GM23338 (cell line): ENCODE measurements around the gene CTSK. TPM values are rescaled to one million over a fixed set of nuclear protein-coding genes. Genes with fewer than 3 reads are reported as not detected.
A peak's percentile ranks its signal among the peaks of the same experiment; 100 is the strongest.
"Not testable (repeated sequence)": the region's sequence is repeated elsewhere in the genome, so short reads cannot be mapped to it uniquely, and the experiment has no call there.

ENCODE experiments used
- ATAC-seq: fragments of 200-7000 bp; cut with Tn5 transposase; 3 replicates; pipeline ENCODE4 v1.9.1; 2020
- DNase-seq: peaks from one replicate; pipeline ENCODE4 v3.0.0-alpha.2; 2015; ENCODE audit warnings: low spot score
- H2AFZ ChIP-seq: fragments of 200-600 bp; sonication (generic); 2 replicates; pipeline ENCODE4 v1.8.0; 2016; ENCODE audit warnings: antibody characterized with exemption, mild to moderate bottlenecking, moderate library complexity
- H3F3A ChIP-seq: fragments of 200-600 bp; sonication (generic); replicated peaks from 2 replicates; pipeline ENCODE4 v1.8.0; 2017; ENCODE audit warnings: antibody characterized with exemption, mixed run types, low read depth
- H3K27ac ChIP-seq: fragments of 200-600 bp; sonication (generic); 2 replicates; pipeline ENCODE4 v1.6.1; 2016; ENCODE audit warnings: low read depth
- H3K27me3 ChIP-seq: fragments of 200-600 bp; sonication (generic); 2 replicates; pipeline ENCODE4 v1.8.0; 2016; ENCODE audit warnings: mild to moderate bottlenecking, mixed run types, moderate library complexity; ENCODE audit not compliant: insufficient read depth
- H3K36me3 ChIP-seq: fragments of 200-600 bp; sonication (generic); 2 replicates; pipeline ENCODE4 v1.8.0; 2016; ENCODE audit warnings: mild to moderate bottlenecking; ENCODE audit not compliant: insufficient read depth
- H3K4me1 ChIP-seq: fragments of 200-600 bp; sonication (generic); 2 replicates; pipeline ENCODE4 v1.8.0; 2016; ENCODE audit warnings: mild to moderate bottlenecking, moderate library complexity; ENCODE audit not compliant: insufficient read depth
- H3K4me2 ChIP-seq: fragments of 200-600 bp; sonication (generic); 2 replicates; pipeline ENCODE4 v1.7.1; 2017; ENCODE audit warnings: mixed run types
- H3K4me3 ChIP-seq: fragments of 200-600 bp; sonication (generic); 2 replicates; pipeline ENCODE4 v1.6.1; 2016; ENCODE audit warnings: mixed run types
- H3K79me2 ChIP-seq: fragments of 200-600 bp; sonication (generic); replicated peaks from 2 replicates; pipeline ENCODE4 v1.8.0; 2017; ENCODE audit warnings: mild to moderate bottlenecking; ENCODE audit not compliant: insufficient read depth
- H3K9me2 ChIP-seq: fragments of 200-600 bp; sonication (generic); 2 replicates; pipeline ENCODE4 v1.8.0; 2017; ENCODE audit not compliant: insufficient read depth
- H4K20me1 ChIP-seq: fragments of 200-600 bp; sonication (generic); replicated peaks from 2 replicates; pipeline ENCODE4 v1.8.0; 2017; ENCODE audit warnings: mild to moderate bottlenecking; ENCODE audit not compliant: insufficient read depth
- H3K27ac Mint-ChIP-seq: 2 replicates; pipeline ENCODE4 v1.8.0; 2020; ENCODE audit warnings: inconsistent platforms, mild to moderate bottlenecking, moderate library complexity, mixed read lengths
- H3K27me3 Mint-ChIP-seq: 3 replicates; pipeline ENCODE4 v1.8.0; 2022; ENCODE audit warnings: low read depth, mild to moderate bottlenecking, moderate library complexity, mixed read lengths, inconsistent platforms; ENCODE audit not compliant: insufficient read depth, poor library complexity
- H3K36me3 Mint-ChIP-seq: 3 replicates; pipeline ENCODE4 v1.8.0; 2021; ENCODE audit warnings: low read depth, mild to moderate bottlenecking, inconsistent platforms, moderate library complexity, mixed read lengths
- H3K4me1 Mint-ChIP-seq: 3 replicates; pipeline ENCODE4 v1.8.0; 2020; ENCODE audit warnings: mild to moderate bottlenecking, inconsistent platforms, mixed read lengths
- H3K4me3 Mint-ChIP-seq: 3 replicates; pipeline ENCODE4 v1.8.0; 2021; ENCODE audit warnings: moderate library complexity, mild to moderate bottlenecking, inconsistent platforms, mixed read lengths
- H3K9me3 Mint-ChIP-seq: 3 replicates; pipeline ENCODE4 v1.8.0; 2020; ENCODE audit warnings: moderate library complexity, mild to moderate bottlenecking, inconsistent platforms, mixed read lengths
- CREB1 ChIP-seq: fragments of 250-450 bp; sonication (Bioruptor Pico); IDR thresholded peaks from 2 replicates; pipeline ENCODE4 v1.5.0; 2020; ENCODE audit warnings: low read depth, mild to moderate bottlenecking, moderate library complexity
- CTCF ChIP-seq, 2 experiments: fragments of 200-600 bp in 1 of 2; sonication (generic) in 1 of 2; conservative IDR thresholded peaks; 2 replicates each; pipeline versions ENCODE4 v1.5.1 to v1.6.1; 2016 to 2017; ENCODE audit warnings: antibody characterized with exemption in 2 of 2, low read depth in 2 of 2, mild to moderate bottlenecking in 2 of 2, moderate library complexity in 1 of 2
- EZH2 ChIP-seq: fragments of 200-600 bp; sonication (generic); IDR thresholded peaks from one replicate; pipeline ENCODE4 v1.8.0; 2017; ENCODE audit warnings: antibody characterized with exemption, mild to moderate bottlenecking, low read depth; ENCODE audit not compliant: unreplicated experiment
- NANOG ChIP-seq: IDR thresholded peaks from 2 replicates; pipeline ENCODE4 v1.6.1; 2016; ENCODE audit warnings: antibody characterized with exemption, borderline replicate concordance
- POLR2AphosphoS5 ChIP-seq: IDR thresholded peaks from 2 replicates; pipeline ENCODE4 v1.6.1; 2016; ENCODE audit warnings: antibody characterized with exemption, low read depth
- polyA plus RNA-seq: library from polyadenylated mRNA; unstranded; fragments of >200 nt; fragmentation: Nextera tagmentation; extraction: Ambion mirVana; gene quantifications from 2 replicates; pipeline ENCODE4 v1.2.1, GENCODE V29; 2016
- total RNA-seq: library from RNA; depleted of rRNA; stranded (reverse); fragments of >200 nt; shearing (Covaris generic); gene quantifications from 2 replicates; pipeline ENCODE4 v1.2.3, GENCODE V29; 2014
- TF ChIP-seq, protein P1 (sequence below): IDR thresholded peaks from one replicate; pipeline ENCODE4 v1.6.1; 2018; ENCODE audit warnings: antibody characterized with exemption; ENCODE audit not compliant: unreplicated experiment

CTSK gene
- total and polyA plus RNA-seq, 2 experiments from 2014 or later, result 2.8 to 3.3 TPM

- H3K27me3 Mint-ChIP-seq, H3K27ac Mint-ChIP-seq, H2AFZ ChIP-seq, H3K4me3 Mint-ChIP-seq, H3K4me1 Mint-ChIP-seq, H3K4me3 ChIP-seq, H3K9me2 ChIP-seq, H4K20me1 ChIP-seq, H3K79me2 ChIP-seq, H3K4me1 ChIP-seq, H3K27ac ChIP-seq, H3K36me3 Mint-ChIP-seq, H3K27me3 ChIP-seq, H3K4me2 ChIP-seq, ATAC-seq, H3K36me3 ChIP-seq, DNase-seq, H3F3A ChIP-seq, H3K9me3 Mint-ChIP-seq: not testable (repeated sequence)
Observed at GRCh38 chr1:150767704-150768103, 40.4 kb downstream of the CTSK start.

DNA sequence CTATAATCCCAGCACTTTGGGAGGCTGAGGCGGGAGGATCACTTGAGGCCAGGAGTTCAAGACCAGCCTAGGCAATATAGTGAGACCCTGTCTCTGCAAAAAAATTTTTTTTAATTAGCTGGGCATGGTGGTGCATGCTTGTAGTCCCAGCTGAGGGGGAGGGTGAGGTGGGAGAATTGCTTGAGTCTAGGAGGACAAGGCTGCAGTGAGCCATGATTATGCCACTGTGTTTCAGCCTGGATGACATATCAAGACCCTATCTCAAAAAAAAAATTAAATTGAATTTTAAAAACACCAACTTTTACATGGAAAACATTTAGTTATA, 42.1 kb downstream of the CTSK start:
- not testable (repeated sequence) for H3K9me2 ChIP-seq, ATAC-seq, H3K4me1 Mint-ChIP-seq, H3K27ac Mint-ChIP-seq, H3K79me2 ChIP-seq, H3F3A ChIP-seq, DNase-seq, H3K9me3 Mint-ChIP-seq, H3K36me3 ChIP-seq, H3K36me3 Mint-ChIP-seq, H3K4me2 ChIP-seq, H3K27ac ChIP-seq, H3K4me3 ChIP-seq, H4K20me1 ChIP-seq, H3K4me3 Mint-ChIP-seq, H3K27me3 ChIP-seq, H3K27me3 Mint-ChIP-seq, H3K4me1 ChIP-seq
- peak overlapping the region; percentile 40 for H2AFZ ChIP-seq

DNA sequence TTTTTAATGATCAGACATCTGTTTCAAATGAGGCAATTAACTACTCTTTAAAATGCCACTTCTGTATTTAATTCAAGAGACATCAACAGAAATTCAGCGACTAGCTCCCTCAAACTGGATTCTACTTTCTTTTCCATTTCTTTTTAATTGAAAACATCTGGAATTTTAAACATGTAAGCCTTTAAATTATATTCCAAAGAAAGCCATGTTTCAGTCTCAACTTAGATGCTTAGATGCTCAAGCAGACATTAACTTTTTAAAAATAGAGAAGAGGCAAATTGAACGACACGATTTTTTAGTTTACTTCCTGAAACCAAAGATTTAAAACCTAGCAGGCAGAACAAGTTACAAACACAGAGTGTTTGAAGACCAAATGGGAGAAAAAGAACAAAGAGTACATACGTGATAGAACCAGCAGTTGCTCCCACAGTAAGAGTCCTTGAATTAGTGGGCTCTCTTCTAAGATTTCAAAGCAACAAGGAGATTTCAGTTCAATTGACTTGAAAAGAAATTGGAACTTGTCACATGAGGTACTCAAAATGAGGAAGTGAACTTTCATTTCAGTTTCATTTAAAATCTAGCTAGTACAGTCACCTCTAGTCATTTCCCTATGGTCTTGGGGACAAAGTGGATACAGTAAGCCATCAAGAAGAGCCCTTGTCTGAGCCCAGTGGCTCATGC, 42.6 kb downstream of the CTSK start, which contains the start of gene CTSS:
CTSS (minus strand) TSS at position 483 of the 681 bp plus-strand sequence. CDS start 1,015 bp downstream, outside the sequence.
- no peak for ATAC-seq
- Histone ChIP-seq H3K27ac (no peak within 1 kb of the TSS), H3K36me3 (no peaks in the 10 kb centered on the region), H3K27me3 (no peaks in the 10 kb centered on the region), H4K20me1 (no peaks in the 10 kb centered on the region), H3F3A (no peaks in the 10 kb centered on the region), H3K4me3 (no peak within 1 kb of the TSS), H2AFZ (peak within 1 kb of the TSS; percentile 40), H3K4me1 (no peaks in the 10 kb centered on the region), H3K9me2 (no peaks in the 10 kb centered on the region), H3K79me2 (no peaks in the 10 kb centered on the region), H3K4me2 (no peak within 1 kb of the TSS)
- H3K27me3 Mint-ChIP-seq, result no peaks in the 10 kb centered on the region
- peaks cover 3% of the 10 kb centered on the region; the same call in 1 of the 3 replicates for H3K36me3 Mint-ChIP-seq
- no peak for DNase-seq
- H3K27ac Mint-ChIP-seq, result no peak within 1 kb of the TSS
- H3K4me1 Mint-ChIP-seq, result peaks cover 2% of the 10 kb centered on the region; the same call in 1 of the 3 replicates
- peaks cover 3% of the 10 kb centered on the region for H3K9me3 Mint-ChIP-seq
- H3K4me3 Mint-ChIP-seq, result no peak within 1 kb of the TSS
- TF ChIP-seq EZH2 (no peak), NANOG (no peak), CTCF (conservative IDR thresholded peaks at IDR 0.05; ENCODE audit: low read depth in 2 of 2) (no peak), CREB1 (CRISPR knock-in tag) (no peak), POLR2AphosphoS5 (no peak)
- TF ChIP-seq, protein P1, sequence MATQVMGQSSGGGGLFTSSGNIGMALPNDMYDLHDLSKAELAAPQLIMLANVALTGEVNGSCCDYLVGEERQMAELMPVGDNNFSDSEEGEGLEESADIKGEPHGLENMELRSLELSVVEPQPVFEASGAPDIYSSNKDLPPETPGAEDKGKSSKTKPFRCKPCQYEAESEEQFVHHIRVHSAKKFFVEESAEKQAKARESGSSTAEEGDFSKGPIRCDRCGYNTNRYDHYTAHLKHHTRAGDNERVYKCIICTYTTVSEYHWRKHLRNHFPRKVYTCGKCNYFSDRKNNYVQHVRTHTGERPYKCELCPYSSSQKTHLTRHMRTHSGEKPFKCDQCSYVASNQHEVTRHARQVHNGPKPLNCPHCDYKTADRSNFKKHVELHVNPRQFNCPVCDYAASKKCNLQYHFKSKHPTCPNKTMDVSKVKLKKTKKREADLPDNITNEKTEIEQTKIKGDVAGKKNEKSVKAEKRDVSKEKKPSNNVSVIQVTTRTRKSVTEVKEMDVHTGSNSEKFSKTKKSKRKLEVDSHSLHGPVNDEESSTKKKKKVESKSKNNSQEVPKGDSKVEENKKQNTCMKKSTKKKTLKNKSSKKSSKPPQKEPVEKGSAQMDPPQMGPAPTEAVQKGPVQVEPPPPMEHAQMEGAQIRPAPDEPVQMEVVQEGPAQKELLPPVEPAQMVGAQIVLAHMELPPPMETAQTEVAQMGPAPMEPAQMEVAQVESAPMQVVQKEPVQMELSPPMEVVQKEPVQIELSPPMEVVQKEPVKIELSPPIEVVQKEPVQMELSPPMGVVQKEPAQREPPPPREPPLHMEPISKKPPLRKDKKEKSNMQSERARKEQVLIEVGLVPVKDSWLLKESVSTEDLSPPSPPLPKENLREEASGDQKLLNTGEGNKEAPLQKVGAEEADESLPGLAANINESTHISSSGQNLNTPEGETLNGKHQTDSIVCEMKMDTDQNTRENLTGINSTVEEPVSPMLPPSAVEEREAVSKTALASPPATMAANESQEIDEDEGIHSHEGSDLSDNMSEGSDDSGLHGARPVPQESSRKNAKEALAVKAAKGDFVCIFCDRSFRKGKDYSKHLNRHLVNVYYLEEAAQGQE, result no peak
